Hematopoietic multipotent progenitor cell treated with erythropoietin and hydrocortisone succinate and interleukin-3 and kit ligand, for 6 days (in vitro differentiated cells): ENCODE data around the gene DLGAP3.
"Not testable (repeated sequence)": the region's sequence is repeated elsewhere in the genome, so short reads cannot be mapped to it uniquely, and the experiment has no call there.

Source experiments
- DNase-seq: peaks from one replicate; pipeline ENCODE4 v3.0.0-alpha.2; 2015

Gene DLGAP3

GRCh38 chr1:34828611-34829010 lies 100.8 kb downstream of the DLGAP3 start:
- DNase-seq: no peak

- no peak for DNase-seq
Measured at GRCh38 chr1:34827341-34827941, 102.0 kb downstream of the DLGAP3 start.

- DNase-seq: peak; percentile 30
Measured at GRCh38 chr1:34825455-34826091, 103.9 kb downstream of the DLGAP3 start.

GRCh38 chr1:34824817-34825454 lies 104.5 kb downstream of the DLGAP3 start:
- DNase-seq: no peak

GRCh38 chr1:34822202-34822601 lies 107.2 kb downstream of the DLGAP3 start:
- DNase-seq: no peak

- not testable (repeated sequence) for DNase-seq
Measured at GRCh38 chr1:34818862-34819261, 110.6 kb downstream of the DLGAP3 start.

- DNase-seq: no peak
Measured at GRCh38 chr1:34816778-34817177, 112.7 kb downstream of the DLGAP3 start.

- DNase-seq: no peak
Measured at GRCh38 chr1:34816332-34816731, 113.1 kb downstream of the DLGAP3 start.
